ENCODE results near the gene CCNY.
"Not testable (repeated sequence)": the region's sequence is repeated elsewhere in the genome, so short reads cannot be mapped to it uniquely, and the experiment has no call there.

DNA sequence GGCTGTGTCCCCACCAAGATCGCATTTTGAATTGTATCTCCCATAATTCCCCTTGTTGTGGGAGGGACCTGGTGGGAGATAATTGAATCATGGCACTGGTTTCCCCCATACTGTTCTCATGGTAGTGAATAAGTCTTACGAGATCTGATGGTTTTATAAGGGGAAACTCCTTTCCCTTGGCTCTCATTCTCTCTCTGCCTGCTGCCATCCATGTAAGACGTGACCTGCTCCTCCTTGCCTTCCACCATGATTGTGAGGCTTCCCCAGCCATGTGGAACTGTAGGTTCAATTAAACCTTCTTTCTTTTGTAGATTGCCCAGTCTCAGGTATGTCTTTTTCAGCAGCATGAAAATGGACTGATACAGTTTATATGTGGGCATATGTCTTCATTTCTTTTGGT lies 201.6 kb downstream of the CCNY start:
- not testable (repeated sequence) for TF ChIP-seq ZNF274 (IDR thresholded peaks at IDR 0.05; ENCODE audit: low read depth, low read length); YY1 (IDR thresholded peaks at IDR 0.05; ENCODE audit: insufficient read depth, insufficient read length); SUZ12 (IDR thresholded peaks at IDR 0.05; ENCODE audit: extremely low read depth, insufficient read depth, insufficient read length)
